GM12801 (cell line): ENCODE results near the gene PIM3.

Source experiments
- CTCF ChIP-seq: IDR thresholded peaks from one replicate; pipeline ENCODE4 v1.5.1; 2011; ENCODE audit warnings: control low read depth; ENCODE audit not compliant: insufficient read length; ENCODE audit errors: extremely low read depth

Gene PIM3

DNA sequence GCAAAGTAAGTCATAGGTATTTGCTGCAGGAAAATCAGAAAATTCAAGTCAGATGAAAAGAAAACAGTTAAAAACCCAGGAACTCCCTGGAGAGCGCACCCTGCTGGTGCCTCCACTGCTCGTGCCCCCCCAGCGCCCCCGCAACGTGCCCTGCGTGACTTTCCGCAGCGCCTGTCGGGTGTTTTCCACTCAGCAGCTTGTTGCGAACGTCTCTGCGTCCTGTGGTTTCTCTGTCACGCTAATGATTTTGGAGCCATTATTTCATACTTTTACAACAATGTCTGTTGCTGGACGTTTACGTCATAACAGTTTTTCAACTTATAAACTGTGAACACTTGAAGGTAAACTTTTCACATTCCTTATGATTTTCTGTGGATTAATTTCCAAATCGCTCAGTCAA lies 37.1 kb upstream of the PIM3 start:
- no peak for TF ChIP-seq CTCF

DNA sequence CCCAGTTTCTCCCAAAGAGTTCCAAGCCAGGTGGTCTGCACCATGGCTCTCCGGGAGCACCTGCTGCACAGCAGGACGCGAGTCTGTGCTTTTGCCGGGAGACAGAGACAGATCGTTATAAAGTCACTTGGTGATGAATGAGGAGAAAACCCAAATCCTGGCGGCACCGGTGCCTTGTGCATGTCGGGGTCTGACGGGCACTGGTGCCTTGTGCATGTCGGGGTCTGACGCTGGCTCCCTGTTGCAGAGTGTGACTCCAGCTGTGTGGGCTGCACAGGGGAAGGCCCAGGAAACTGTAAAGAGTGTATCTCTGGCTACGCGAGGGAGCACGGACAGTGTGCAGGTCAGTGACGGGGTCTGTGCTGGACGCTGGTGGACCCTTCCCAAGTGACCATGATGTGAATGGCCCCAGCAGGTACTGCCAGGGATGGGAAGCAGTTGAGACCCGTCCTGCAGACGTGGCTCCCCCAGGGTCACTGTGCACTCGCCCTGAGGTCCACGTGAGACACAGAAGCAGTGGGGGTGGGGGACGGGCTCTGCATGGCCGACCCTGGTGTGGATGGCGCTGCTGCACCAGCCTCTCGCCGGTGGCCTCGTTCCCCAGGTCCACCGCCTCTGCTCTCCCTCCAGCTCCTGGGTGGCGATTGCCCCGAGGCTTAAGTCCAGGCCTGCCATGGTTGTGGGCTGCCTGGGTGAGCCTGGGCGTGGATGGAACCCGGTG lies 36.3 kb upstream of the PIM3 start:
- no peak for TF ChIP-seq CTCF

DNA sequence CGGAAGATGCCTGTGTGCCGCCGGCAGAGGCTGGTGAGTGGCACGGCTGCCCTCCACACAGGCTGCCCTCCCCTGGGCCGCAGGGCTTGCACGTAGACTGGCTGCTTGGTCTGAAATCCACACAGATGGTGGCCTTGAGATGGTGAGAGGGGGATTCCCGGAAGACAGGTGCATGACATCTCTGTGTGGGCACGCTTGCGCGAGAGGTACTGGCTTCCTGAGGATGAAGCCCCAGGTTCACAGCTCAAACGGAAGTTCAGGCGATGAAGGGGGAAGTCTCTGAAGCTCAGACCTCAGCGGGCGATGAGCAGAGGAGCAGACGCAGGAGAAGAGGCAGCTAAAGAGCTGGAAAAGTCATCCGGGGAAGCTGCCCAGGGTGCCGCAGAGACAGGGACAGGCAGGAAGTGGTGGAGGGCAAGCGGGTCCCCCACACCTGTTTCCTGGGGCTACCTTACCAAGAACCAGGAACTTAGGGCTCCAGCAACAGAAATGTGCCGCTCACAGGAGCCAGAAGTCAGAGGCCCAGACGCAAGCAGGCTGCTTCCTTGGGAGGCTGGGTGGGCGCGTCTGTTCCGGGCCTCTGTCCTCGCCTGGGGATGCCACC lies 34.9 kb upstream of the PIM3 start:
- TF ChIP-seq CTCF = no peak

- no peak for TF ChIP-seq CTCF
These were observed 33.7 kb upstream of the PIM3 start for GRCh38 chr22:49926916-49927315.

- TF ChIP-seq CTCF = no peak
These were observed 32.9 kb upstream of the PIM3 start for GRCh38 chr22:49927483-49928184.

DNA sequence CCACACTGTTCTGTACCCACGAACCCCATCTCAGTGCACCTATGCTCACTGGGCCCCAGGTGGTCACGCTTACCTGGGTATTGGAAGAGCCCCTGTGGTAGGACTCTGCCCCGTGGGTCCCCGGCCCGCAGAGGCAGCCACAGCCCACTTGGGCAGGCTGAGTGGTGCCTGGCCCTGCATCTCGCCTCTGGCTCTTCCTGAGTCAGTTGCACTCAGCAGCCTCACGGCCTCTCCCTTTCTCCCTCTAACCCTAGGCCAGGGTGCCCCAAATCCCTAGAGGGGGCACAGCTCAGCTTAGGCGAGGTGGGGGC lies 32.4 kb upstream of the PIM3 start:
- TF ChIP-seq CTCF = no peak

DNA sequence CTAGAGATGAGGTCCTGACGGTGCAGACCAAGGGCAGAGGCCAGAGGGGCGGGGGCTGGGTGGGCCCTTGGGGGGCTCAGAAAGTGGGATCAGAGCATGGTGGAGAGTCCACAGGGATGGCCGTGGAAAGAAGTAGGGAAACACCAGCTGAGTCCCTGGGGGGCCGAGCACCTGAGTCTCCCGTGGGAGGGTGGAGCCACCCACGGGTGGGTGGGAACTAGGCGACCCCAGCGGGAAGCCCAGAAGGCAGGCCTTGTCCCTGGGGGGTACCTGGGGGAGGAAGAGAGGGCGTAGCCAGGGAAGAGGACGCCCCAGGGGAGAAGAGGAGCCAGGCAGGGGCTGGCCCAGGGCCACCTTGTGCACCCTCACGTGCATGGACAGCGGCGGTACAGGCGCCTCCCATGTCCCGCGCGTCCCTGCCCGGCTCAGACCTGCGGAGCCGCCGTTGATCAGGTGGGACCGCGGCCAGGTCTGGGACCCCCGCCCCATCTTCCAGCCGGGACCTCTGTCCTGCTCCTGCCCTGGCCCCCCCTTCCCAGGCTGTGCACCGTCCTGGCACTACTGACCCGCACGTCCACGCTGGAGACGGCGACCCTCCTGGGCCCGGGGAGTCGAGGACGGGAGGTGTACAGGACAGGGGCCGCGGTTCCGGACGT lies 31.9 kb upstream of the PIM3 start:
- no peak for TF ChIP-seq CTCF
